Measurements from ENCODE around the gene HCN1.

HCN1 gene

DNA sequence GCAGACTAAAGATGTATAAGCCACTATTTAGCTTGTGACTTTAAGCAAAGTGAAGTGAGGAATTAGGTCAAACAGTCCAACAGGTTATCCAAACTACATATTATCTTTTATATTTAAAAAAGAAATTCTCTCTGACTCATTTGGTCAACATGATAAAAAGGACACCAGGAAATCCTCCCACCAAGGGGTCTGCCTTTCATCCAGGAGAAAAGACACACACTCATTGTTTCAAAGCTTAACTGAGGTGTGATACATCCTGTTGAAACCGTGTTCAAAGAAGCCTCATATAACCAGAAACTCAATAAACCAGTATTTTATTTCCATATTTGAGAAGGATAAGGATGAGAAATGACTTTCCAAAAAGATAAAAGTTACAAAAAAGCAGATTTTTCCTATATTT lies 417.1 kb downstream of the HCN1 start:
- no peak for DNase-seq

DNA sequence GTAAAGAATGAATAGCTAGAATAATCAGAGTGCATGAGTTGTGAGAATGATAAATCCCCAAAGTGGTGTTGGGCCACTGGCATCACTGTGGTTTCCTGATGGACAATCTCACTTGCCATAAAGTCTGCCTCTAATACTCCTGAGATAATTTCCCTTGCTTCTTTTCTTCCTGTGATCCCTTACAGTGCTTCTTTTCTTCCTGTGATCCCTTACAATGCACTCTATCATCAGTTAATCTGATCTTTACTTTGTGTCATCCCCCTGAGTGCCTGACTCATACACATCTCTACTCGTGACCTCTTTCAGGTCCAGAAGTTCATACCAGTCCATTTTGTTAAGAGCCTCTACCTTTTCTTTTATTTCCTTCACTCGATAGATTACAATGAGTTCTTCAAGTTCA lies 418.3 kb downstream of the HCN1 start:
- DNase-seq: no peak

DNA sequence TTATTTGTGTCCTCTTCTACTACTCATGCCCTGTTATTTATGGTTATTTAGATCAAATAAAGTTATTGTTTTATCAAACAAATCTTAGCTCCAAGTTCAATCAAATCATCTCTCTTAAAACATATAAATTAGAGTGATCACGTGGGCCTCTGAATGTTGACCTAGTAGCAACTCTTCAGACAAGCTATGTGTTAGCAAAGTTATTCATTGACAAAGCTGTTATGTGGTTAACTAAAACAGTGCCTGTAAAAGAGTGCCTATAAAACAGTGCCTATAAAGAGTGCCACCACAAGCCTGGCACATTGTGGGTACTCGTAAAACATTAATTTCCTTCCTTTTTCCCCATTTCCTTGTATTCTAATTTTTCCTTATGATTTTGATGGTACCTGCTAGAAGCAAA lies 421.9 kb downstream of the HCN1 start:
- no peak for DNase-seq

DNA sequence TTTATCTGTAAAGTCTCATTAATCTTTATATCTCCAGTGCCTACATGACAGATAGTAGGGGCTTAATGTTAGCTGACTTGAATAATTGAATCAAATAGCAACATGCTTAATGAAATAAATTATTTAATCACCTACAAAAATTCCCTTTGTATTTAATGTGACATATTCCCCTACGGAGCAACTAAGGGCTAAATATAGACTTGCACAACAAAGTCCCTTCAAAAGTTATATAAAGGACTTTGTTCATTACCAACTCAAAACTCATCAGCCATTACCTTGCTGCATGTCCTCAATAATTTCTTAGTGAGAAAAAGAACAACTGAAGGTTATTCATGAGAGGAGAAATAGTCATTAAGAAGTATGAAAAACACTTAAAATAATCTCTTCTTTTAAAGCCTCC lies 424.6 kb downstream of the HCN1 start:
- no peak for DNase-seq

DNA sequence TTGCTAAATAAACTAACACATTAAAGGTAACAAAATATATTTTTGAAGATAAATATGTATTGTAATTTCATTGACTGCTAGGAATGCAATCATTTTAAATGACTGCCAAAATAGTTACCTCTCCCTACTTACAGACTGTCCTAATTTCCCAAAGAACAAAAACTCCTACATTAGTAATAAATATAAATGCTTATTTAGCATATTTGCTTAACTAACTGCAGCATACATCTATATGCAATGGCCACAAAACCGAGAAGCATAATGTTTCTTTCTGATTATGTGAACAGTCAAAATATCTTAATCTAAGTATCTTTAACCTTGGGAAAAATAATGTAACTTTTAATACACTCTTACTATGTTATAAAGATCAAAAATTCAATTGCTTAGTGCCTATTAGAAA lies 431.7 kb downstream of the HCN1 start:
- DNase-seq: no peak

DNA sequence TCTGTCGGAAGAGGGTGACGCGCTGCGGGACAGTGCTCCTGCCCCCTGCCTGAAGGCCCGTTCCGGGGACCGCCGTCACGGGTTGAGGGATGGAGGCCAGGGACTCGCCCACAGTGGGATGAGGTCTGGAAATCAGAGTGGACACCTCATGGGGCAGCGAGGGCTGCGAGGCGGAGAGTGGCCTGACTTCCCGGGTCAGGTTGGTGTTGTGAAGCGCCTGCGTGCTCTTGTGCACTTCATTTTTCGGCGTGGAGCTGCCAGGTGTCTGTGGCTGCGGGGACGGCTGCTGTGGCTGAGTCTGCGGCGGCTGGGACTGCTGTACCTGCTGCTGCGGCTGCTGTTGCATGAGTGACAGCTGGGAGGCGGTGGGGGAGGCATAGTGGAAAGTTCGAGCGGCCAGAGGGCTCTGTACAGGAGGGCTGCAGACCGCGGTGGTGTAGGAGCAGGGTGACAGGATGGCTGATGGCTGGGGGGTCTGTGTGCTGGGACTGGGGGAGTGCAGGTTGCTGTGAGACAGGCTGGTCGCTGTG lies 434.1 kb downstream of the HCN1 start:
- DNase-seq: no peak

DNA sequence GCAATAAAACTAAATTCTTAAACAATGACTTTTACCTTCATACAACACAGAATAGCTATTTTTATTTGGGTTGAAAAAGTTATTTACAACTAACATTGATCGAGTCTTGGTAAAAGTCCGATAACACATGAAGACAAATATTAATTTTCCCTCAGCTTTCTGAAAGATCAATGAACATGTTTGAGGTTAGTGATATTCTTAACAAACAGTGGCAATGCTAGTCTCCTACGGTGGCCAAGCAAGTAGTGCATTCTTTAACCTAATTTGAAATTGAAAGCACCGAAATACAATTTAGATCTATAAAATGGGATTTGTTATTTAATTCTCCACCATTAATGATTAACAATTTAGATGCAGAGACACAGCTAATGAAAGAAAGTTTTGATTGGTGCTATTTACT lies 435.1 kb downstream of the HCN1 start:
- no peak for DNase-seq

DNA sequence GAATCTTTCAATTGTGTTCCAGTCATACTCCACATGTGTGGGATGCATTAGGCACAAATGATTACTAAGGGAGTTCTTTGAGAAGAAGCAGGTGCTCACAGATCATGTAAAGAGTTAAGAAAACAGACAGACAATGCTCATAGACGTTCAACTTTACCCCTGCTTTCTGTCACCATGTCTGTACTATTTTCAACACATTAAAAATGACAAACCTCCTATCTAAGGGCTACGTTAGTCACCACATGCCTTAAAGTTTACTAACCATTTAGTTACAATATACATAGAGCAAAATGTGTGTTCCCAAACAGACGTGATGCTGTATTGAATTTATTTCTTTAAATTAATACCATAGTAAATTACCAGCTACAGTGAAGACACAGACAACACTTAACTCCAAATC lies 435.9 kb downstream of the HCN1 start:
- DNase-seq: no peak

DNA sequence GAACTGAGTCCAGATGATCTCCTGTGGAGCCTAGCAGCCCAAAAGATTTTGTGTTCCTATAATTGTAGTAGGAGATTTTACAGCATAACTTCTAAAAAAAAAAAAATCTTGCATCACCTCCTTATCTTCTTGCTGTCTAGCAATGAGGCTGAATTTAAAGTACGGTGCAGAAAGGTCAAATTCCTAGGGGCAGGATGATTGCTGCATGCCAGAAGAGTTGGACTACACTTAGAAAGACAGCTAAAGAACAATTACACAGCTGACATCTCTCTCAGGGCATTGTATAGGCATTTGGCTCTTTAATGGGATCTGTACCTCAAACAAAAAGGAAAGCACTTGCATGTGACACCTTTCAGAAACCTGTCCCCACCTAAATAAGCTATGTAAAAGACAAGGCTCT lies 443.2 kb downstream of the HCN1 start:
- DNase-seq: no peak

DNA sequence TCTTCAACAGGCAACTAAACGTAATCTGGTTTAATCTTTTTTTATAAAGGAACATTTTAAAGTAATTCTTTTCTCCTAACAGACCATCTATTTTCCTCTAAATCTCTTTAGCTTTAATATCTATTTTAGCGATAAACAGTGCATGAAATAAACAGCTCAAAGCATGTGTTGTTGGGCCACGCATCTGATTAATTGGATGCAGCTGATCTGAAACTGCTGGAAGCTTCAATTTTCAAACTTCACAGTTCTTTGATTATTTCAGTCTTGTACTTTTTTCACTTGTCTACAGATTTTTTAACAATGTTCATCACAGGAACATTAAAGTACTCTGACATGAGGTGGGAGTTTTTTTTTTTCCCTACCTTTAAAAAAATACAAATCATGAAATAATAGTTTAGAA lies 443.6 kb downstream of the HCN1 start:
- DNase-seq: no peak

DNA sequence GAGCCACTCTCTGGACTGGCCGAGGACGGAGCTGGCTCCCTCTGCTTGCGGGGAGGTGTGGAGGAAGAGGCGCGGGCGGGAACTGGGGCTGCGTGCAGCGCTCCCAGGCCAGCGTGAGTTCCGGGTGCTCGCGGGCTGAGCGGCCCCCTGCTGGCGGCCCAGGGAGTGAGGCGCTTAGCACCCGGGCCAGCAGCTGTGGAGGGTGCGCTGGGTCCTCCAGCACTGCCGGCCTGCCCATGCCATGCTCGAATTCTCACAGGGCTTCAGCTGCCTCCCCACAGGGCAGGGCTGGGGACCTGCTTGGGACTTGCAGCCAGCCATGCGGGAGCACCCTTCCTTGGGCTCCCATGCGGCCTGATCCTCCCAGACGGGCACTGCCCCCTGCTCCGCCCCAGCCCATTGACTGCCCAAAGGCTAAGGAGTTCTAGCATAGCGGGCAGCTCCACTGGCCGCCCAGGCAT lies 470.6 kb downstream of the HCN1 start:
- no peak for DNase-seq

DNA sequence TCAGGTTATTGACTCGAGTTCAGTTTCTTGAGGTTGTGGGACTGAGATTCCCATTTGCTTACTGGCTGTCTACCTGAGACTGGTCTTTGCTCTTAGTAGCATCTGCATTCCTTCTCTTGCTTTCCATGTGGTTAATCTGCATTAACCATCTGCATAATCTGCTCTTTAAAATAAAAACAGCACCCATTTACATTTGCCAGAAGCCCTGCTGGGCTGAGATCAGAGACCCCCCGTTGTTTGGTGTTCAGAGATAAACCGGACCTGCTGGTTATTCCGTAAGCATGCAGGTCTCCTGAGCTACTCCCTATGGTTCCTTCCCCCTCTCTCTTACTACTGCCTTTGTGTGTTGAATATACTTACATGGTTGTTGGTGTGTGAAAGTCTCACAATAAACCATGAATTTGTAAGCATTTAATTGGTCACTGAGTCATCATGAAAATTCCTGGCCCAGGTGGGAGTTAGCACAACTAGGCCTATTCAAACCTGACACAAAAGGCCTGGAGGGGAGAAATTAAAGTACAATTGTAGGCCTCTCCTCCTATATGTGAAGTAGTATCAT lies 490.7 kb downstream of the HCN1 start:
- no peak for DNase-seq
